Measurements from ENCODE around the gene SCGB1C2.
"Not testable (repeated sequence)": the region's sequence is repeated elsewhere in the genome, so short reads cannot be mapped to it uniquely, and the experiment has no call there.

SCGB1C2 gene

GRCh38 chr17:137166-137807 is at the start of gene SCGB1C2:
TSS of gene SCGB1C2 (plus strand) at chr17:137569. CDS start at chr17:137591, 22 bp downstream.
- FAIRE-seq = not testable (repeated sequence)

GRCh38 chr17:113111-113510 is 24.3 kb upstream of the SCGB1C2 start:
- not testable (repeated sequence) for FAIRE-seq

GRCh38 chr17:118339-118917 is 18.9 kb upstream of the SCGB1C2 start:
- FAIRE-seq = not testable (repeated sequence)

GRCh38 chr17:133932-134331 is 3.4 kb upstream of the SCGB1C2 start:
- FAIRE-seq = not testable (repeated sequence)

- FAIRE-seq = not testable (repeated sequence)
Measured at GRCh38 chr17:134332-134785, 3.0 kb upstream of the SCGB1C2 start.

GRCh38 chr17:135022-135421 is 2.3 kb upstream of the SCGB1C2 start:
- FAIRE-seq = not testable (repeated sequence)

- FAIRE-seq = not testable (repeated sequence)
Measured at GRCh38 chr17:135895-136294, 1.5 kb upstream of the SCGB1C2 start.

- not testable (repeated sequence) for FAIRE-seq
Measured at GRCh38 chr17:136531-136930, 838 bp upstream of the SCGB1C2 start.

- FAIRE-seq = not testable (repeated sequence)
Measured at GRCh38 chr17:139401-140205, 2.2 kb downstream of the SCGB1C2 start.

- FAIRE-seq = no peak
Measured at GRCh38 chr17:142102-142661, 4.8 kb downstream of the SCGB1C2 start.

- no peak for FAIRE-seq
Measured at GRCh38 chr17:142876-143784, 5.8 kb downstream of the SCGB1C2 start.

- no peak for FAIRE-seq
Measured at GRCh38 chr17:143785-144281, 6.5 kb downstream of the SCGB1C2 start.

- no peak for FAIRE-seq
Measured at GRCh38 chr17:144936-145670, 7.7 kb downstream of the SCGB1C2 start.

- FAIRE-seq = no peak
Measured at GRCh38 chr17:145671-146541, 8.5 kb downstream of the SCGB1C2 start.

- no peak for FAIRE-seq
Measured at GRCh38 chr17:146546-146945, 9.2 kb downstream of the SCGB1C2 start.

- FAIRE-seq = no peak
Measured at GRCh38 chr17:146983-147761, 9.8 kb downstream of the SCGB1C2 start.

- no peak for FAIRE-seq
Measured at GRCh38 chr17:147796-148740, 10.7 kb downstream of the SCGB1C2 start.

- FAIRE-seq = no peak
Measured at GRCh38 chr17:148757-149156, 11.4 kb downstream of the SCGB1C2 start.
